ENCODE data around the gene LBH. TPM values are rescaled to one million over a fixed set of nuclear protein-coding genes. Genes with fewer than 3 reads are reported as not detected.

The LBH gene
- total and polyA plus RNA-seq, 2 experiments from 2014 or later = 54.1 to 75.9 TPM

- H3K4me2 ChIP-seq = no peak overlapping the region
- no peaks in the 10 kb centered on the region for H3K9me3 ChIP-seq (ENCODE audit: low read depth)
- no peak overlapping the region for H2AFZ ChIP-seq
- TF ChIP-seq EZH2 (IDR thresholded peaks at IDR 0.05; ENCODE audit: borderline replicate concordance) (no peak), EZH2phosphoT487 (IDR thresholded peaks at IDR 0.05; ENCODE audit: low read depth, severe bottlenecking, unreplicated experiment) (no peak)
- TF ChIP-seq, protein P1, sequence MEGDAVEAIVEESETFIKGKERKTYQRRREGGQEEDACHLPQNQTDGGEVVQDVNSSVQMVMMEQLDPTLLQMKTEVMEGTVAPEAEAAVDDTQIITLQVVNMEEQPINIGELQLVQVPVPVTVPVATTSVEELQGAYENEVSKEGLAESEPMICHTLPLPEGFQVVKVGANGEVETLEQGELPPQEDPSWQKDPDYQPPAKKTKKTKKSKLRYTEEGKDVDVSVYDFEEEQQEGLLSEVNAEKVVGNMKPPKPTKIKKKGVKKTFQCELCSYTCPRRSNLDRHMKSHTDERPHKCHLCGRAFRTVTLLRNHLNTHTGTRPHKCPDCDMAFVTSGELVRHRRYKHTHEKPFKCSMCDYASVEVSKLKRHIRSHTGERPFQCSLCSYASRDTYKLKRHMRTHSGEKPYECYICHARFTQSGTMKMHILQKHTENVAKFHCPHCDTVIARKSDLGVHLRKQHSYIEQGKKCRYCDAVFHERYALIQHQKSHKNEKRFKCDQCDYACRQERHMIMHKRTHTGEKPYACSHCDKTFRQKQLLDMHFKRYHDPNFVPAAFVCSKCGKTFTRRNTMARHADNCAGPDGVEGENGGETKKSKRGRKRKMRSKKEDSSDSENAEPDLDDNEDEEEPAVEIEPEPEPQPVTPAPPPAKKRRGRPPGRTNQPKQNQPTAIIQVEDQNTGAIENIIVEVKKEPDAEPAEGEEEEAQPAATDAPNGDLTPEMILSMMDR (IDR thresholded peaks at IDR 0.05; ENCODE audit: poor library complexity) = no peak
- DNase-seq (ENCODE audit: low spot score) = no peak
- H3K4me1 ChIP-seq (ENCODE audit: insufficient read depth) = peaks cover 24% of the 10 kb centered on the region
- H3K27me3 ChIP-seq = peaks cover 9% of the 10 kb centered on the region
- H3K27ac ChIP-seq = no peak overlapping the region
- H4K20me1 ChIP-seq (ENCODE audit: insufficient read depth, poor library complexity, severe bottlenecking) = peaks cover 34% of the 10 kb centered on the region
- peaks cover 4% of the 10 kb centered on the region for H3K36me3 ChIP-seq (replicated peaks; ENCODE audit: insufficient read depth, low read depth)
- H3K79me2 ChIP-seq = peaks cover 74% of the 10 kb centered on the region
- H3K9me2 ChIP-seq (replicated peaks; ENCODE audit: insufficient read depth) = no peaks in the 10 kb centered on the region
- no peak overlapping the region for H3K4me3 ChIP-seq
- 90% methylated on average over 4 of the region's 4 CpGs for WGBS (ENCODE audit: low lambda C conversion rate, missing lambda C conversion rate)
Observed at GRCh38 chr2:30235859-30236535, 4.7 kb downstream of the LBH start.

DNA sequence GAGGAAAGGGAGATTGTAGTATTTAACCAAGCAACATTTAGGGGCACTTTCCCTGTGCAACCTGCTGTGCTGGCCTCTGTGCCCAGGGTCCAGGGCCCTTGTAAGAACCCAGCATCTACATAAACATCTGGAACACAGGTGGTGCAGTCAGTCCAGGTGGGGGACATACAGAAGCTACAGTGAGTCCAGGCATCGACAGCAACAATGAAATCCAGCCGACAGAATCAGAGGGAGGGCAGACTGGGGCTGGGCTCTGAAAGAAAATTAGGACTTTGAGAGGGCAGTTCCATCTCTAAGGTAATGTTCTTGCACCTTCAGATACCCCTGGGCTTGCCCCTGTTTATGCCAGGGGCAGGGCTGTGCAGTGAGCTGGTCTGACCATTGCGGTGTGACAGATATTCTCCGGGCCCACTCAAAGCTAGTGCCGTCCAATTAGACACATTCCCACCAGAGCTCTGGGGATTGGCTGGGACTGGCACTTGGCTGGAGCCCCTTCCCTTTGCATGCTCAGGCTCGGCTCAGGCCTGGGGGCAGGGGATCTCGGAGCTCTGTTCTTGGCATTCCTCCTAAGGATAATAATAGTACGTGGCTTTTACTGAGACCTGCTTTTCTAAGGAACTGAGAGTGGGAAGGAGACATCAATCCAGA lies 5.4 kb downstream of the LBH start:
- H3K79me2 ChIP-seq = peaks cover 80% of the 10 kb centered on the region
- no peak overlapping the region for H3K27ac ChIP-seq
- H3K4me1 ChIP-seq (ENCODE audit: insufficient read depth) = peaks cover 24% of the 10 kb centered on the region
- H3K9me2 ChIP-seq (replicated peaks; ENCODE audit: insufficient read depth) = no peaks in the 10 kb centered on the region
- H3K36me3 ChIP-seq (replicated peaks; ENCODE audit: insufficient read depth, low read depth) = peaks cover 4% of the 10 kb centered on the region
- peaks cover 34% of the 10 kb centered on the region for H4K20me1 ChIP-seq (ENCODE audit: insufficient read depth, poor library complexity, severe bottlenecking)
- no peak for DNase-seq (ENCODE audit: low spot score)
- H3K27me3 ChIP-seq = peaks cover 9% of the 10 kb centered on the region
- H2AFZ ChIP-seq = no peak overlapping the region
- no peak overlapping the region for H3K4me3 ChIP-seq
- TF ChIP-seq EZH2phosphoT487 (IDR thresholded peaks at IDR 0.05; ENCODE audit: low read depth, severe bottlenecking, unreplicated experiment) = no peak
- no peak for TF ChIP-seq EZH2 (IDR thresholded peaks at IDR 0.05; ENCODE audit: borderline replicate concordance)
- TF ChIP-seq, protein P1 (IDR thresholded peaks at IDR 0.05; ENCODE audit: poor library complexity) = no peak
- 83% methylated on average over 8 of the region's 8 CpGs for WGBS (ENCODE audit: low lambda C conversion rate, missing lambda C conversion rate)
- H3K4me2 ChIP-seq = no peak overlapping the region
- H3K9me3 ChIP-seq (ENCODE audit: low read depth) = no peaks in the 10 kb centered on the region

DNA sequence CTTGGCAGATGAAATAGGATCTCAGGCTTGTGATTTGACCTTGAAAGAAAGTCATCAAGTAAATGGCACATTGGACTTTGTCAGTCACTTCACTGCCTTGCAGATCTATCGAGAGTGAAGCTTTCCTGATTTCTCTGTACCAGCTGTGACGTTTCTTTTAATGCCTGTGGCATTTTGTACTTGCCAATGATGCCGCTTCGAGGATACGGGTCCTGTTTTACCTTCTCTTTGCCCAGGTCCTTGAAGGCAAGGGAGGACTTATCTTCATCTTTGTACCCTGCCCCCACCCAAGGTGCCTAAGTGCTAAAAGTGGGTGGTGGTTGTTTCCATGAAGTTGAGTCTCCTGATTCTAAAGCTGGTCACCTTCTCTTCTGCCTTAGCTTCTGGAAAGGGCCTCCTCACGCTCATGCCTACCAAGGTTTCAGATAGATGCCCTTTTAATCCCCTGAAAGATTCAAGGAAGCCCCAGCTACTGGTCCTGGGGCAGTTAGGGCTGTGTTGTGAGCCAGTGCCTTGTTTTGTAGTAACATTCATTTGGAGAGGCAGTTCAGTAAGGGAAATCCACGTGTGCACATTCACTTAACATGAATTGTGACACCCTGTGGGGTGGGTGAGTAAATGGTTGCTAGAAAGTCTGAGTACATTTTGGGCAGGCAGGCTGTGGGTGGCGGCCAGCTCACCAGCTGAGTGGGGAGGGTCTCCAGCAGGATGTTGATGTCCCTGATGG lies 6.1 kb downstream of the LBH start:
- peaks cover 24% of the 10 kb centered on the region for H3K4me1 ChIP-seq (ENCODE audit: insufficient read depth)
- H3K4me2 ChIP-seq = no peak overlapping the region
- H3K27me3 ChIP-seq = peaks cover 9% of the 10 kb centered on the region
- H3K27ac ChIP-seq = no peak overlapping the region
- WGBS (ENCODE audit: low lambda C conversion rate, missing lambda C conversion rate) = 86% methylated on average over 8 of the region's 8 CpGs
- no peak overlapping the region for H2AFZ ChIP-seq
- H3K9me3 ChIP-seq (ENCODE audit: low read depth) = no peaks in the 10 kb centered on the region
- H3K9me2 ChIP-seq (replicated peaks; ENCODE audit: insufficient read depth) = no peaks in the 10 kb centered on the region
- DNase-seq (ENCODE audit: low spot score) = no peak
- H3K79me2 ChIP-seq = peaks cover 80% of the 10 kb centered on the region
- no peak overlapping the region for H3K4me3 ChIP-seq
- peaks cover 34% of the 10 kb centered on the region for H4K20me1 ChIP-seq (ENCODE audit: insufficient read depth, poor library complexity, severe bottlenecking)
- H3K36me3 ChIP-seq (replicated peaks; ENCODE audit: insufficient read depth, low read depth) = peaks cover 4% of the 10 kb centered on the region
- no peak for TF ChIP-seq EZH2phosphoT487 (IDR thresholded peaks at IDR 0.05; ENCODE audit: low read depth, severe bottlenecking, unreplicated experiment)
- TF ChIP-seq EZH2 (IDR thresholded peaks at IDR 0.05; ENCODE audit: borderline replicate concordance) = no peak
- TF ChIP-seq, protein P1 (IDR thresholded peaks at IDR 0.05; ENCODE audit: poor library complexity) = no peak
